ENCODE data around the gene ATAD1.
A peak's percentile ranks its signal among the peaks of the same experiment; 100 is the strongest.
"Not testable (repeated sequence)": the region's sequence is repeated elsewhere in the genome, so short reads cannot be mapped to it uniquely, and the experiment has no call there.

The ATAD1 gene

GRCh38 chr10:87804939-87805569 is 13.0 kb downstream of the ATAD1 start:
- no peak for DNase-seq (ENCODE audit: low read depth in 1 of 2, low spot score in 1 of 2)

GRCh38 chr10:87803831-87804230 is 14.2 kb downstream of the ATAD1 start:
- no peak for DNase-seq (ENCODE audit: low read depth in 1 of 2, low spot score in 1 of 2)

GRCh38 chr10:87803328-87803727 is 14.7 kb downstream of the ATAD1 start:
- DNase-seq (ENCODE audit: low read depth in 1 of 2, low spot score in 1 of 2) = no peak

- DNase-seq (ENCODE audit: low read depth in 1 of 2, low spot score in 1 of 2) = not testable (repeated sequence)
Measured at GRCh38 chr10:87801813-87802435, 16.1 kb downstream of the ATAD1 start.

GRCh38 chr10:87799860-87800259 is 18.2 kb downstream of the ATAD1 start:
- no peak for DNase-seq (ENCODE audit: low read depth in 1 of 2, low spot score in 1 of 2)

GRCh38 chr10:87798082-87798481 is 19.9 kb downstream of the ATAD1 start:
- DNase-seq (ENCODE audit: low read depth in 1 of 2, low spot score in 1 of 2) = no peak

GRCh38 chr10:87794285-87794684 is 23.7 kb downstream of the ATAD1 start:
- no peak for DNase-seq (ENCODE audit: low read depth in 1 of 2, low spot score in 1 of 2)

- no peak for DNase-seq (ENCODE audit: low read depth in 1 of 2, low spot score in 1 of 2)
Measured at GRCh38 chr10:87790185-87790584, 27.8 kb downstream of the ATAD1 start.

GRCh38 chr10:87786421-87786820 is 31.6 kb downstream of the ATAD1 start:
- DNase-seq (ENCODE audit: low read depth in 1 of 2, low spot score in 1 of 2) = no peak

- DNase-seq (ENCODE audit: low read depth in 1 of 2, low spot score in 1 of 2) = no peak
Measured at GRCh38 chr10:87782721-87783120, 35.3 kb downstream of the ATAD1 start.

GRCh38 chr10:87781545-87781944 is 36.5 kb downstream of the ATAD1 start:
- DNase-seq (ENCODE audit: low read depth in 1 of 2, low spot score in 1 of 2) = no peak

- no peak for DNase-seq (ENCODE audit: low read depth in 1 of 2, low spot score in 1 of 2)
Measured at GRCh38 chr10:87776328-87776727, 41.7 kb downstream of the ATAD1 start.

GRCh38 chr10:87775766-87776165 is 42.3 kb downstream of the ATAD1 start:
- no peak for DNase-seq (ENCODE audit: low read depth in 1 of 2, low spot score in 1 of 2)

- DNase-seq (ENCODE audit: low read depth in 1 of 2, low spot score in 1 of 2) = no peak
Measured at GRCh38 chr10:87771871-87772500, 46.0 kb downstream of the ATAD1 start.

- DNase-seq (ENCODE audit: low read depth in 1 of 2, low spot score in 1 of 2) = no peak
Measured at GRCh38 chr10:87767253-87767652, 50.8 kb downstream of the ATAD1 start.

GRCh38 chr10:87765666-87766376 is 52.2 kb downstream of the ATAD1 start:
- no peak for DNase-seq (ENCODE audit: low read depth in 1 of 2, low spot score in 1 of 2)

- no peak for DNase-seq (ENCODE audit: low read depth in 1 of 2, low spot score in 1 of 2)
Measured at GRCh38 chr10:87764072-87764934, 53.7 kb downstream of the ATAD1 start.

- no peak for DNase-seq (ENCODE audit: low read depth in 1 of 2, low spot score in 1 of 2)
Measured at GRCh38 chr10:87763086-87763861, 54.8 kb downstream of the ATAD1 start.

- peak in 1 of 2 donors; percentile 16 for DNase-seq (ENCODE audit: low read depth in 1 of 2, low spot score in 1 of 2)
Measured at GRCh38 chr10:87761892-87762291, 56.1 kb downstream of the ATAD1 start.

GRCh38 chr10:87761153-87761552 is 56.9 kb downstream of the ATAD1 start:
- DNase-seq (ENCODE audit: low read depth in 1 of 2, low spot score in 1 of 2) = no peak

Data from activated T-helper 1 cell treated with anti-CD3 and anti-CD28 coated beads, Interleukin-2, amount 50 U/mL, for 16 hours (primary cell).